Calu3 (cell line): ENCODE data around the gene NDUFB8. TPM values are rescaled to one million over a fixed set of nuclear protein-coding genes. Genes with fewer than 3 reads are reported as not detected.

Source experiments
- BruUV-seq: library from RNA; stranded (reverse); fragments of 400-500 nt; replicated peaks from 2 replicates; lab custom pipeline; 2021; lab: Mats Ljungman, UMichigan
- CTCF ChIA-PET: fragments of 300-600 bp; sonication (Branson Sonifier 250); formaldehyde crosslinking; loops from one replicate; lab custom pipeline; 2022; ENCODE audit warnings: antibody characterized with exemption; lab: Charles Lee
- DNase-seq: peaks from one replicate; pipeline ENCODE4 v3.0.0; 2022
- H3K27ac Mint-ChIP-seq: one replicate; pipeline ENCODE4 v1.8.0; 2022; ENCODE audit warnings: mixed read lengths; ENCODE audit not compliant: unreplicated experiment
- H3K27me3 Mint-ChIP-seq: one replicate; pipeline ENCODE4 v1.8.0; 2022; ENCODE audit warnings: mixed read lengths; ENCODE audit not compliant: unreplicated experiment
- H3K36me3 Mint-ChIP-seq: one replicate; pipeline ENCODE4 v1.8.0; 2022; ENCODE audit warnings: mild to moderate bottlenecking, moderate library complexity, mixed read lengths; ENCODE audit not compliant: insufficient read depth, unreplicated experiment
- H3K4me1 Mint-ChIP-seq: one replicate; pipeline ENCODE4 v1.8.0; 2022; ENCODE audit warnings: mild to moderate bottlenecking, low read depth, mixed read lengths; ENCODE audit not compliant: unreplicated experiment
- H3K4me3 Mint-ChIP-seq: one replicate; pipeline ENCODE4 v1.8.0; 2022; ENCODE audit warnings: mild to moderate bottlenecking, low read depth, moderate library complexity, mixed read lengths; ENCODE audit not compliant: unreplicated experiment
- H3K9me3 Mint-ChIP-seq: one replicate; pipeline ENCODE4 v1.8.0; 2022; ENCODE audit warnings: low read depth, mixed read lengths; ENCODE audit not compliant: unreplicated experiment
- CTCF ChIP-seq: fragments of 200-600 bp; IDR thresholded peaks from one replicate; pipeline ENCODE4 v1.8.0; 2022; ENCODE audit warnings: antibody characterized with exemption; ENCODE audit not compliant: unreplicated experiment
- intact Hi-C: fragments of 100-400 bp; cut with micrococcal nuclease; formaldehyde crosslinking; loops from one replicate; pipeline ENCODE4 v1.10.0; 2022; ENCODE audit not compliant: unreplicated experiment
- total RNA-seq: library from RNA; stranded (reverse); gene quantifications from 2 replicates; pipeline ENCODE4 v1.2.3, GENCODE V29; 2022

The NDUFB8 gene
- total RNA-seq, 1 experiment from 2014 or later = 128 TPM

- Mint-ChIP-seq H3K27me3 (no peaks in the 10 kb centered on the region), H3K27ac (no peak overlapping the region), H3K4me3 (no peak overlapping the region), H3K4me1 (no peaks in the 10 kb centered on the region), H3K9me3 (no peaks in the 10 kb centered on the region), H3K36me3 (no peaks in the 10 kb centered on the region)
- BruUV-seq = no TSS peak
- intact Hi-C loops = no loop called here
- TF ChIP-seq CTCF = no peak
- no peak for DNase-seq
- CTCF ChIA-PET = no interaction called here
These were observed 25.6 kb downstream of the NDUFB8 start for GRCh38 chr10:100504096-100504495.

DNA sequence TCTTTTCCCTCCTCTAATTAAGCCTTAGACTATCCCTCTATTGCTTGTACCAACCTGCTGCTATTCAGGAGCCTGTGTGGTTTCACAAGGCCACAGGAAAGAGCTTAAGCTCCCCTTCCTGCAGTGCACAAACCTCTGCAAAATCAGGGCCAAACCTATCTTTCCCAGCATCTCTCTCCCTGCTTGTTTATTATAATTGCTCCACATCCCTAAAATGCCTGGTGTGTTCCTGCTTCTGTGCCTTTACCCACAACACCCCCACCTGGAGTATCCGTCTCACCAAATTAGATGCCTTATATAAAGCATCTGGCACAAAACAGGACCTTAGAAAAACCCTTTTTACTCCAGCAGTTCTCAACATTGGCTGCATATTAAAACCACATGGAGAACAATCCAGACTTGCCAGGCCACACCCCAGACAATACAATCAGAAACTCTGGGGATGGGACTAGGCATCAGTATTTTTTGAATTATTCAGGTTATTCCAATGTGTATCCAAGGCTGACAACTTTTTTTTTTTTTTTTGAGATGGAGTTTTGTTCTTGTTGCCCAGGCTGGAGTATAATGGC is 26.7 kb downstream of the NDUFB8 start:
- Mint-ChIP-seq H3K27me3 (no peaks in the 10 kb centered on the region), H3K27ac (no peak overlapping the region), H3K4me3 (no peak overlapping the region), H3K4me1 (no peaks in the 10 kb centered on the region), H3K36me3 (no peaks in the 10 kb centered on the region), H3K9me3 (no peaks in the 10 kb centered on the region)
- intact Hi-C loops = no loop called here
- CTCF ChIA-PET = no interaction called here
- TF ChIP-seq CTCF = no peak
- no peak for DNase-seq
- no TSS peak for BruUV-seq

DNA sequence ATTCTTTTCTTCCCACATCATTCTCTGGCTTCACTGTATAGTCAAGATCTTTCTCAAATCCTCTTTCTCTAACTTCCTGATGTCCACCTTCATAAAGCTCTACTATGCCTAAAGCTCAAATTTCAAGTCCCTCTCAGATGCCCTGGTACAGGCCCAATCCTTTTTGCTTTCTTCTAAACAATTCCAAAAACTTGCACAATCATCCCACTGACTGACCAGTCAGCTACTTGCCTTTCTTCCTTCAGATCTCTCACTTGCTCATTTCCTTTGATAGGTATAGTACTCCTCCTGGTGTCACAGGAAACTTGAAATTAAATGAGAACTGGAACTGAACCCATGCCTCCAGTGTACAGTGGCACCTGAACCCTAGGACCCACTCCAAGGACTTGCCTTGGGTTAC is 28.2 kb downstream of the NDUFB8 start:
- BruUV-seq = no TSS peak
- intact Hi-C loops = no loop called here
- Mint-ChIP-seq H3K27me3 (no peaks in the 10 kb centered on the region), H3K36me3 (no peaks in the 10 kb centered on the region), H3K9me3 (no peaks in the 10 kb centered on the region), H3K27ac (no peak overlapping the region), H3K4me3 (no peak overlapping the region), H3K4me1 (no peaks in the 10 kb centered on the region)
- CTCF ChIA-PET = no interaction called here
- no peak for DNase-seq
- no peak for TF ChIP-seq CTCF

GRCh38 chr10:100498059-100498458 is 31.6 kb downstream of the NDUFB8 start:
- Mint-ChIP-seq H3K4me3 (no peak overlapping the region), H3K27me3 (no peaks in the 10 kb centered on the region), H3K4me1 (no peaks in the 10 kb centered on the region), H3K9me3 (no peaks in the 10 kb centered on the region), H3K36me3 (no peaks in the 10 kb centered on the region), H3K27ac (no peak overlapping the region)
- DNase-seq = no peak
- intact Hi-C loops = no loop called here
- CTCF ChIA-PET = no interaction called here
- no peak for TF ChIP-seq CTCF
- no TSS peak for BruUV-seq
